HepG2 (cell line): Measurements from ENCODE around the gene CDYL2. TPM values are rescaled to one million over a fixed set of nuclear protein-coding genes. Genes with fewer than 3 reads are reported as not detected.

ENCODE experiments used
- ATAC-seq: fragments of 200-7000 bp; cut with Tn5 transposase; 3 replicates; pipeline ENCODE4 v1.9.1; 2020; ENCODE audit warnings: mild to moderate bottlenecking, moderate library complexity
- BruUV-seq: library from RNA; stranded (reverse); fragments of 400-500 nt; replicated peaks from 2 replicates; lab custom pipeline; 2021; lab: Mats Ljungman, UMichigan
- CTCF ChIA-PET: fragments of 300-600 bp; formaldehyde crosslinking; extraction: SDS; loops from one replicate; lab custom pipeline; 2021; ENCODE audit warnings: low total read pairs, inconsistent platforms, low intra/inter-chr PET ratio; lab: Yijun Ruan, JAX
- POLR2A ChIA-PET: fragments of 350-600 bp; sonication (Branson Sonifier 250); formaldehyde crosslinking; loops from one replicate; lab custom pipeline; 2020; ENCODE audit warnings: antibody characterized with exemption, inconsistent platforms; lab: Yijun Ruan, JAX
- DNase-seq: peaks from one replicate; pipeline ENCODE4 v3.0.0-alpha.2; 2015; ENCODE audit warnings: low spot score
- FAIRE-seq: peaks from 3 replicates; lab custom pipeline; 2011; peaks lifted over from hg19 to GRCh38; lab: Jason Lieb, UNC
- H2AFZ ChIP-seq: one replicate; pipeline ENCODE4 v1.6.1; 2011; ENCODE audit warnings: low read length, inconsistent platforms
- H3K27ac ChIP-seq: fragments of 300-600 bp; 3 replicates; pipeline ENCODE4 v1.8.0; 2011; ENCODE audit warnings: mixed run types, mild to moderate bottlenecking, mixed read lengths, low read length, inconsistent platforms; ENCODE audit not compliant: insufficient read depth; ENCODE audit errors: extremely low read length
- H3K27me3 ChIP-seq, 2 experiments: fragments of 200-600 bp in 1 of 2; 2 replicates in 1 of 2; 3 replicates in 1 of 2; pipeline versions ENCODE4 v1.6.0 to v1.8.0; 2011; ENCODE audit warnings: low read length in 2 of 2, mild to moderate bottlenecking in 2 of 2, moderate library complexity in 2 of 2, inconsistent platforms in 1 of 2; ENCODE audit not compliant: insufficient read depth in 2 of 2, control insufficient read depth in 1 of 2
- H3K36me3 ChIP-seq, 2 experiments: fragments of 200-600 bp in 1 of 2; replicated peaks in 1 of 2; 2 replicates in 1 of 2; 3 replicates in 1 of 2; pipeline versions ENCODE4 v1.5.1 to v1.8.0; 2011; ENCODE audit warnings: low read length in 2 of 2, inconsistent platforms in 1 of 2; ENCODE audit not compliant: insufficient read depth in 2 of 2, control insufficient read depth in 1 of 2
- H3K4me1 ChIP-seq: 2 replicates; pipeline ENCODE4 v1.5.1; 2012; ENCODE audit warnings: low read length, inconsistent platforms; ENCODE audit not compliant: insufficient read depth
- H3K4me2 ChIP-seq: 2 replicates; pipeline ENCODE4 v1.6.0; 2011; ENCODE audit warnings: low read depth, low read length, inconsistent platforms
- H3K4me3 ChIP-seq, 3 experiments: fragments of 200-600 bp in 1 of 3; sonication (generic), shearing (Covaris generic) in 1 of 3; replicated peaks in 1 of 3; 2 replicates each; pipeline ENCODE4 v1.5.1; 2011 to 2016; ENCODE audit warnings: low read length in 3 of 3, inconsistent platforms in 2 of 3, low read depth in 2 of 3, mild to moderate bottlenecking in 2 of 3, control low read depth in 1 of 3, mixed read lengths in 1 of 3; ENCODE audit not compliant: insufficient read depth in 1 of 3
- H3K79me2 ChIP-seq: one replicate; pipeline ENCODE4 v1.6.1; 2011; ENCODE audit warnings: low read length, inconsistent platforms; ENCODE audit not compliant: insufficient read depth
- H3K9ac ChIP-seq: 2 replicates; pipeline ENCODE4 v1.6.0; 2011; ENCODE audit warnings: mild to moderate bottlenecking, low read depth, low read length, inconsistent platforms; ENCODE audit not compliant: insufficient read depth
- H3K9me3 ChIP-seq: 2 replicates; pipeline ENCODE4 v1.5.1; 2012; ENCODE audit warnings: mild to moderate bottlenecking, low read length
- H4K20me1 ChIP-seq: 2 replicates; pipeline ENCODE4 v1.6.0; 2011; ENCODE audit warnings: inconsistent platforms, mild to moderate bottlenecking, low read length, moderate library complexity; ENCODE audit not compliant: insufficient read depth
- DRAP1 ChIP-seq: IDR thresholded peaks from 2 replicates; pipeline ENCODE4 v1.6.1; 2016; ENCODE audit warnings: missing genetic modification reagents, missing compliant biosample characterization
- E2F1 ChIP-seq: sonication (generic); formaldehyde crosslinking; IDR thresholded peaks from 2 replicates; pipeline ENCODE4 v1.5.0; 2020; ENCODE audit warnings: missing genetic modification reagents
- MTF1 ChIP-seq: sonication (generic); formaldehyde crosslinking; IDR thresholded peaks from 2 replicates; pipeline ENCODE4 v1.5.0; 2020; ENCODE audit warnings: missing genetic modification reagents
- NFE2L1 ChIP-seq: sonication (generic); formaldehyde crosslinking; IDR thresholded peaks from 2 replicates; pipeline ENCODE4 v1.4.0; 2020; ENCODE audit warnings: missing genetic modification reagents, mild to moderate bottlenecking, borderline replicate concordance
- PHF20 ChIP-seq: sonication (generic); formaldehyde crosslinking; IDR thresholded peaks from 2 replicates; pipeline ENCODE4 v1.5.0; 2020; ENCODE audit warnings: mild to moderate bottlenecking, missing genetic modification reagents
- SMAD9 ChIP-seq: sonication (generic); formaldehyde crosslinking; IDR thresholded peaks from 2 replicates; pipeline ENCODE4 v1.5.1; 2020; ENCODE audit warnings: mild to moderate bottlenecking, missing genetic modification reagents
- STAG1 ChIP-seq: sonication (generic); formaldehyde crosslinking; IDR thresholded peaks from 2 replicates; pipeline ENCODE4 v1.4.0; 2020; ENCODE audit warnings: missing genetic modification reagents
- ZNF101 ChIP-seq: sonication (generic); formaldehyde crosslinking; IDR thresholded peaks from 2 replicates; pipeline ENCODE4 v1.4.0; 2020; ENCODE audit warnings: mild to moderate bottlenecking, low read depth, missing genetic modification reagents, borderline replicate concordance
- ZNF350 ChIP-seq: sonication (generic); formaldehyde crosslinking; IDR thresholded peaks from 2 replicates; pipeline ENCODE4 v1.4.0; 2020; ENCODE audit warnings: mild to moderate bottlenecking, low read depth, missing genetic modification reagents, borderline replicate concordance
- ZNF567 ChIP-seq: sonication (generic); formaldehyde crosslinking; IDR thresholded peaks from 2 replicates; pipeline ENCODE4 v1.8.1; 2023; ENCODE audit warnings: mild to moderate bottlenecking, missing genetic modification reagents, borderline replicate concordance
- WGBS: methylation state at CpG from one replicate; pipeline ENCODE4 v1.1.6; 2017; ENCODE audit warnings: low lambda C conversion rate; 5-methylcytosine and 5-hydroxymethylcytosine counted together
- in situ Hi-C: cut with HindIII; loops from 2 replicates; pipeline ENCODE4 v1.10.0; 2017; ENCODE audit warnings: low pct_unique_long_range_greater_than_20kb; ENCODE audit not compliant: extremely low pct_ligation_motif_present
- intact Hi-C: fragments of 100-400 bp; cut with micrococcal nuclease; formaldehyde crosslinking; loops from one replicate; pipeline ENCODE4 v1.10.0; 2022; ENCODE audit not compliant: unreplicated experiment
- polyA plus RNA-seq, 8 experiments: library from polyadenylated mRNA; depleted of rRNA in 3 of 8; stranded (reverse) in 7 of 8; unstranded in 1 of 8; fragments of >200 nt; fragmentation: Illumina TruSeq in 4 of 8; extraction: Trizol in 4 of 8; gene quantifications; 2 replicates each; pipeline versions ENCODE4 v1.2.1 to v1.2.3, GENCODE V29; 2011 to 2016; ENCODE audit warnings: low read depth in 4 of 8, missing spikeins in 1 of 8, mixed read lengths in 1 of 8; ENCODE audit not compliant: insufficient read depth in 1 of 8
- total RNA-seq, 5 experiments: library from RNA; depleted of rRNA; stranded (reverse); fragments of >200 nt; fragmentation: Illumina TruSeq; extraction: Trizol; gene quantifications; 2 replicates each; pipeline ENCODE4 v1.2.3, GENCODE V29; 2016; ENCODE audit warnings: low read depth in 1 of 5
- TF ChIP-seq, protein P1 (sequence below): sonication (generic); formaldehyde crosslinking; IDR thresholded peaks from 2 replicates; pipeline ENCODE4 v1.4.0; 2020; ENCODE audit warnings: missing genetic modification reagents, borderline replicate concordance
- TF ChIP-seq, protein P2 (sequence below): sonication (generic); formaldehyde crosslinking; IDR thresholded peaks from 2 replicates; pipeline ENCODE4 v1.4.0; 2020; ENCODE audit warnings: mild to moderate bottlenecking, missing genetic modification reagents

CDYL2 gene
- total and polyA plus RNA-seq, 2 of the 13 experiments (the other 11 are each of a cell fraction or from before 2014, with no cell fraction given), result 0.07 to 0.35 TPM

GRCh38 chr16:80733407-80733806 lies 71.0 kb downstream of the CDYL2 start:
- no peak for ATAC-seq
- WGBS, result 0% methylated on average over 2 of the region's 2 CpGs
- H3K9me3 ChIP-seq, result no peaks in the 10 kb centered on the region
- H3K36me3 ChIP-seq, result no peaks in the 10 kb centered on the region
- no peak overlapping the region for H3K9ac ChIP-seq
- H3K27me3 ChIP-seq, result no peaks in the 10 kb centered on the region
- no peak for TF ChIP-seq NFE2L1 (CRISPR knock-in tag)
- TF ChIP-seq E2F1, result no peak
- no peak for TF ChIP-seq MTF1 (CRISPR knock-in tag)
- no peak for TF ChIP-seq DRAP1 (CRISPR knock-in tag)
- TF ChIP-seq SMAD9 (CRISPR knock-in tag), result no peak
- TF ChIP-seq PHF20 (CRISPR knock-in tag), result no peak
- no peak for TF ChIP-seq ZNF101 (CRISPR knock-in tag)
- no peak for TF ChIP-seq ZNF567 (CRISPR knock-in tag)
- no peak for TF ChIP-seq STAG1 (CRISPR knock-in tag)
- TF ChIP-seq ZNF350, result no peak
- TF ChIP-seq, protein P1, sequence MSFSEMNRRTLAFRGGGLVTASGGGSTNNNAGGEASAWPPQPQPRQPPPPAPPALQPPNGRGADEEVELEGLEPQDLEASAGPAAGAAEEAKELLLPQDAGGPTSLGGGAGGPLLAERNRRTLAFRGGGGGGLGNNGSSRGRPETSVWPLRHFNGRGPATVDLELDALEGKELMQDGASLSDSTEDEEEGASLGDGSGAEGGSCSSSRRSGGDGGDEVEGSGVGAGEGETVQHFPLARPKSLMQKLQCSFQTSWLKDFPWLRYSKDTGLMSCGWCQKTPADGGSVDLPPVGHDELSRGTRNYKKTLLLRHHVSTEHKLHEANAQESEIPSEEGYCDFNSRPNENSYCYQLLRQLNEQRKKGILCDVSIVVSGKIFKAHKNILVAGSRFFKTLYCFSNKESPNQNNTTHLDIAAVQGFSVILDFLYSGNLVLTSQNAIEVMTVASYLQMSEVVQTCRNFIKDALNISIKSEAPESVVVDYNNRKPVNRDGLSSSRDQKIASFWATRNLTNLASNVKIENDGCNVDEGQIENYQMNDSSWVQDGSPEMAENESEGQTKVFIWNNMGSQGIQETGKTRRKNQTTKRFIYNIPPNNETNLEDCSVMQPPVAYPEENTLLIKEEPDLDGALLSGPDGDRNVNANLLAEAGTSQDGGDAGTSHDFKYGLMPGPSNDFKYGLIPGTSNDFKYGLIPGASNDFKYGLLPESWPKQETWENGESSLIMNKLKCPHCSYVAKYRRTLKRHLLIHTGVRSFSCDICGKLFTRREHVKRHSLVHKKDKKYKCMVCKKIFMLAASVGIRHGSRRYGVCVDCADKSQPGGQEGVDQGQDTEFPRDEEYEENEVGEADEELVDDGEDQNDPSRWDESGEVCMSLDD (CRISPR knock-in tag), result no peak
- TF ChIP-seq, protein P2, sequence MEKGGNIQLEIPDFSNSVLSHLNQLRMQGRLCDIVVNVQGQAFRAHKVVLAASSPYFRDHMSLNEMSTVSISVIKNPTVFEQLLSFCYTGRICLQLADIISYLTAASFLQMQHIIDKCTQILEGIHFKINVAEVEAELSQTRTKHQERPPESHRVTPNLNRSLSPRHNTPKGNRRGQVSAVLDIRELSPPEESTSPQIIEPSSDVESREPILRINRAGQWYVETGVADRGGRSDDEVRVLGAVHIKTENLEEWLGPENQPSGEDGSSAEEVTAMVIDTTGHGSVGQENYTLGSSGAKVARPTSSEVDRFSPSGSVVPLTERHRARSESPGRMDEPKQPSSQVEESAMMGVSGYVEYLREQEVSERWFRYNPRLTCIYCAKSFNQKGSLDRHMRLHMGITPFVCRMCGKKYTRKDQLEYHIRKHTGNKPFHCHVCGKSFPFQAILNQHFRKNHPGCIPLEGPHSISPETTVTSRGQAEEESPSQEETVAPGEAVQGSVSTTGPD (CRISPR knock-in tag), result no peak
- H4K20me1 ChIP-seq, result no peaks in the 10 kb centered on the region
- no peak overlapping the region for H3K4me3 ChIP-seq
- no peak for FAIRE-seq
- BruUV-seq, result no TSS peak
- POLR2A ChIA-PET, result no interaction called here
- CTCF ChIA-PET, result no interaction called here
- H3K27ac ChIP-seq, result no peak overlapping the region
- intact Hi-C loops (loop anchor here (10.0 kb wide), 1 partner anchor 1049 kb away; no protein-coding TSS in a partner anchor), in situ Hi-C loops (no loop called here)
- no peak overlapping the region for H3K4me2 ChIP-seq
- DNase-seq, result no peak
- no peak overlapping the region for H2AFZ ChIP-seq
- H3K79me2 ChIP-seq, result no peaks in the 10 kb centered on the region
- H3K4me1 ChIP-seq, result peaks cover 5% of the 10 kb centered on the region; the same call in 1 of the 2 replicates
